Cardiac muscle cell (in vitro differentiated cells and primary cell): ENCODE data around the gene FLACC1. TPM values are rescaled to one million over a fixed set of nuclear protein-coding genes. Genes with fewer than 3 reads are reported as not detected.

Experiments used
- DNase-seq, 2 donors: peaks; one replicate each; pipeline versions ENCODE4 v3.0.0 to v3.0.0-alpha.2; 2010 to 2017; ENCODE audit warnings: low read depth in 1 of 2, low spot score in 1 of 2
- H3K27ac ChIP-seq: fragments of 200-600 bp; sonication (generic); 2 replicates; pipeline ENCODE4 v1.5.1; 2016
- H3K27me3 ChIP-seq: fragments of 200-600 bp; sonication (generic); 2 replicates; pipeline ENCODE4 v1.6.0; 2016; ENCODE audit warnings: control low read depth
- H3K36me3 ChIP-seq: fragments of 200-600 bp; sonication (generic); 2 replicates; pipeline ENCODE4 v1.5.1; 2016; ENCODE audit warnings: control low read depth
- H3K4me1 ChIP-seq: fragments of 200-600 bp; sonication (generic); 2 replicates; pipeline ENCODE4 v1.8.1; 2017; ENCODE audit warnings: low read depth, mild to moderate bottlenecking, mixed run types
- H3K4me3 ChIP-seq: fragments of 200-600 bp; sonication (generic); 2 replicates; pipeline ENCODE4 v1.5.1; 2016; ENCODE audit warnings: mild to moderate bottlenecking
- H3K9me3 ChIP-seq: fragments of 200-600 bp; sonication (generic); 2 replicates; pipeline ENCODE4 v1.5.1; 2017; ENCODE audit warnings: low read depth, mild to moderate bottlenecking, control low read depth
- CTCF ChIP-seq: IDR thresholded peaks from 2 replicates; pipeline ENCODE4 v1.5.1; 2012; ENCODE audit warnings: low read depth, mild to moderate bottlenecking, low read length
- polyA plus RNA-seq: library from polyadenylated mRNA; unstranded; fragments of >200 nt; fragmentation: Nextera tagmentation; extraction: Ambion mirVana; gene quantifications from 2 replicates; pipeline ENCODE4 v1.2.1, GENCODE V29; 2016
- total RNA-seq: library from RNA; depleted of rRNA; stranded (reverse); fragments of >200 nt; gene quantifications from 2 replicates; pipeline ENCODE4 v1.2.3, GENCODE V29; 2016

The FLACC1 gene
- total and polyA plus RNA-seq, 2 experiments from 2014 or later, result 0.69 to 1.7 TPM

DNA sequence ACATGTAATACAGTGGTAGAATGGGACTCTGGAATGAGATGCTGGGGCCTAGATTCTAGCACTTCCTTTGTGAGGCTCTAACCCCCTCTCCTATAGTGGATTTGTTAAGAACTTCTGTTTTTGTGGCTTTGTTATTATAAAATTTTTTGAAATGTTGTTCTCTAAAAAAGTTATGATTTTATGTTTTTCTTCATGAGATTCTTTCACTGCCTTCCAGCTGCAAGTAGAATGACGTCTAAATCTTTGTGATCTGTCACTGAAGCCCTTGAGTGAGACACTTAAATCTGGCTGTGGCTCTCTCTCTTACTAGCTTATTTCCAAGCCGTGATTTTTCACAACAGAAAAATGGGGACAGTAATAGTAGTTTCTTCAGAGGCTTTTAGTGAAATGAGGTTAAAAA, 95.2 kb downstream of the FLACC1 start:
- Histone ChIP-seq H3K4me1 (no peaks in the 10 kb centered on the region), H3K27me3 (no peaks in the 10 kb centered on the region), H3K27ac (no peak overlapping the region), H3K36me3 (no peaks in the 10 kb centered on the region), H3K4me3 (no peak overlapping the region), H3K9me3 (no peaks in the 10 kb centered on the region)
- TF ChIP-seq CTCF, result no peak
- no peak for DNase-seq

- DNase-seq, result no peak
- no peaks in the 10 kb centered on the region for H3K36me3 ChIP-seq
These were observed 95.7 kb downstream of the FLACC1 start for GRCh38 chr2:201261471-201261870.

GRCh38 chr2:201260302-201260800, 96.8 kb downstream of the FLACC1 start, which contains the start of gene CASP8:
Gene CASP8, plus strand, starts transcription at chr2:201260536. Its CDS starts 5,951 bp downstream, at chr2:201266487.
- DNase-seq, result peak in 1 of 2 donors; percentile 76
- H3K9me3 ChIP-seq, result no peaks in the 10 kb centered on the region

More at GRCh38 chr2:201261471-201261870, 95.7 kb downstream of the FLACC1 start:
- Histone ChIP-seq H3K4me1 (no peaks in the 10 kb centered on the region), H3K9me3 (no peaks in the 10 kb centered on the region), H3K27ac (no peak overlapping the region), H3K4me3 (no peak overlapping the region), H3K27me3 (no peaks in the 10 kb centered on the region)
- no peak for TF ChIP-seq CTCF

GRCh38 chr2:201258666-201259615, 98.2 kb downstream of the FLACC1 start:
- peak; percentile 23 for TF ChIP-seq CTCF
- Histone ChIP-seq H3K4me3 (no peak overlapping the region), H3K36me3 (no peaks in the 10 kb centered on the region), H3K27me3 (no peaks in the 10 kb centered on the region), H3K27ac (no peak overlapping the region), H3K9me3 (no peaks in the 10 kb centered on the region), H3K4me1 (peaks cover 3% of the 10 kb centered on the region)
- DNase-seq, result peak in 1 of 2 donors; percentile 7

More at GRCh38 chr2:201260302-201260800, 96.8 kb downstream of the FLACC1 start, which contains the start of gene CASP8:
- Histone ChIP-seq H3K4me1 (no peaks in the 10 kb centered on the region), H3K4me3 (no peak within 1 kb of the TSS), H3K27me3 (no peaks in the 10 kb centered on the region), H3K27ac (no peak within 1 kb of the TSS), H3K36me3 (no peaks in the 10 kb centered on the region)
- TF ChIP-seq CTCF, result no peak

DNA sequence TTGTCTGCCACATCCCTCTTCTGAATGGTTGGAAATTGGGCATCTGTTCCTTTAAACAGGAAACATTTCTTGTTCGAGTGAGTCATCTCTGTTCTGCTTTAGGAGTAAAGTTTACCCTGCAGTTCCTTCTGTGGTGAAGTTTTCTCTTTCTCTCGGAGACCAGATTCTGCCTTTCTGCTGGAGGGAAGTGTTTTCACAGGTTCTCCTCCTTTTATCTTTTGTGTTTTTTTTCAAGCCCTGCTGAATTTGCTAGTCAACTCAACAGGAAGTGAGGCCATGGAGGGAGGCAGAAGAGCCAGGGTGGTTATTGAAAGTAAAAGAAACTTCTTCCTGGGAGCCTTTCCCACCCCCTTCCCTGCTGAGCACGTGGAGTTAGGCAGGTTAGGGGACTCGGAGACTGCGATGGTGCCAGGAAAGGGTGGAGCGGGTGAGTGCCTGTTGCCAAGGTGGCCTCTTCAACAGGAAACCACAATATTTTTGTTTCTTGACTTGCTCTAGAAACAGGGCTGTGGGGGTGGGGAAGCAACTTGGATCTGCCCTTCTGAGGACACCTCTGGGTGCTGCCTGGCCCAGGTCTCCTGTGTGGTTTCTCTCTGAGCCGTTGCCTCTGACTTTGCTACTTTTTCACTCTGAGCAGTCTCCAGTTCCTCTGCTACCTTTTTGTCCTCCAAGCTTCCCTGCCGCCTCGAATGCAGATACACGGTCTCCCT, 99.0 kb downstream of the FLACC1 start:
- peak; percentile 9 to 92 for DNase-seq
- H3K27ac ChIP-seq, result no peak overlapping the region

More for the DNA sequence above, 99.0 kb downstream of the FLACC1 start:
- no peak for TF ChIP-seq CTCF
- Histone ChIP-seq H3K9me3 (no peaks in the 10 kb centered on the region), H3K4me3 (no peak overlapping the region), H3K4me1 (peaks cover 3% of the 10 kb centered on the region), H3K36me3 (no peaks in the 10 kb centered on the region), H3K27me3 (no peaks in the 10 kb centered on the region)
